HepG2 (cell line): ENCODE results near the gene STUM. TPM values are rescaled to one million over a fixed set of nuclear protein-coding genes. Genes with fewer than 3 reads are reported as not detected.
"Not testable (repeated sequence)": the region's sequence is repeated elsewhere in the genome, so short reads cannot be mapped to it uniquely, and the experiment has no call there.

Source experiments
- ATAC-seq: fragments of 200-7000 bp; cut with Tn5 transposase; 3 replicates; pipeline ENCODE4 v1.9.1; 2020; ENCODE audit warnings: mild to moderate bottlenecking, moderate library complexity
- BruUV-seq: library from RNA; stranded (reverse); fragments of 400-500 nt; replicated peaks from 2 replicates; lab custom pipeline; 2021; lab: Mats Ljungman, UMichigan
- CTCF ChIA-PET: fragments of 300-600 bp; formaldehyde crosslinking; extraction: SDS; loops from one replicate; lab custom pipeline; 2021; ENCODE audit warnings: low total read pairs, inconsistent platforms, low intra/inter-chr PET ratio; lab: Yijun Ruan, JAX
- POLR2A ChIA-PET: fragments of 350-600 bp; sonication (Branson Sonifier 250); formaldehyde crosslinking; loops from one replicate; lab custom pipeline; 2020; ENCODE audit warnings: antibody characterized with exemption, inconsistent platforms; lab: Yijun Ruan, JAX
- DNase-seq: peaks from one replicate; pipeline ENCODE4 v3.0.0-alpha.2; 2015; ENCODE audit warnings: low spot score
- FAIRE-seq: peaks from 3 replicates; lab custom pipeline; 2011; peaks lifted over from hg19 to GRCh38; lab: Jason Lieb, UNC
- H2AFZ ChIP-seq: one replicate; pipeline ENCODE4 v1.6.1; 2011; ENCODE audit warnings: low read length, inconsistent platforms
- H3K27ac ChIP-seq: fragments of 300-600 bp; 3 replicates; pipeline ENCODE4 v1.8.0; 2011; ENCODE audit warnings: mixed run types, mild to moderate bottlenecking, mixed read lengths, low read length, inconsistent platforms; ENCODE audit not compliant: insufficient read depth; ENCODE audit errors: extremely low read length
- H3K27me3 ChIP-seq, 2 experiments: fragments of 200-600 bp in 1 of 2; 2 replicates in 1 of 2; 3 replicates in 1 of 2; pipeline versions ENCODE4 v1.6.0 to v1.8.0; 2011; ENCODE audit warnings: low read length in 2 of 2, mild to moderate bottlenecking in 2 of 2, moderate library complexity in 2 of 2, inconsistent platforms in 1 of 2; ENCODE audit not compliant: insufficient read depth in 2 of 2, control insufficient read depth in 1 of 2
- H3K36me3 ChIP-seq, 2 experiments: fragments of 200-600 bp in 1 of 2; replicated peaks in 1 of 2; 2 replicates in 1 of 2; 3 replicates in 1 of 2; pipeline versions ENCODE4 v1.5.1 to v1.8.0; 2011; ENCODE audit warnings: low read length in 2 of 2, inconsistent platforms in 1 of 2; ENCODE audit not compliant: insufficient read depth in 2 of 2, control insufficient read depth in 1 of 2
- H3K4me1 ChIP-seq: 2 replicates; pipeline ENCODE4 v1.5.1; 2012; ENCODE audit warnings: low read length, inconsistent platforms; ENCODE audit not compliant: insufficient read depth
- H3K4me2 ChIP-seq: 2 replicates; pipeline ENCODE4 v1.6.0; 2011; ENCODE audit warnings: low read depth, low read length, inconsistent platforms
- H3K4me3 ChIP-seq, 3 experiments: fragments of 200-600 bp in 1 of 3; sonication (generic), shearing (Covaris generic) in 1 of 3; replicated peaks in 1 of 3; 2 replicates each; pipeline ENCODE4 v1.5.1; 2011 to 2016; ENCODE audit warnings: low read length in 3 of 3, inconsistent platforms in 2 of 3, low read depth in 2 of 3, mild to moderate bottlenecking in 2 of 3, control low read depth in 1 of 3, mixed read lengths in 1 of 3; ENCODE audit not compliant: insufficient read depth in 1 of 3
- H3K79me2 ChIP-seq: one replicate; pipeline ENCODE4 v1.6.1; 2011; ENCODE audit warnings: low read length, inconsistent platforms; ENCODE audit not compliant: insufficient read depth
- H3K9ac ChIP-seq: 2 replicates; pipeline ENCODE4 v1.6.0; 2011; ENCODE audit warnings: mild to moderate bottlenecking, low read depth, low read length, inconsistent platforms; ENCODE audit not compliant: insufficient read depth
- H3K9me3 ChIP-seq: 2 replicates; pipeline ENCODE4 v1.5.1; 2012; ENCODE audit warnings: mild to moderate bottlenecking, low read length
- H4K20me1 ChIP-seq: 2 replicates; pipeline ENCODE4 v1.6.0; 2011; ENCODE audit warnings: inconsistent platforms, mild to moderate bottlenecking, low read length, moderate library complexity; ENCODE audit not compliant: insufficient read depth
- WGBS: methylation state at CpG from one replicate; pipeline ENCODE4 v1.1.6; 2017; ENCODE audit warnings: low lambda C conversion rate; 5-methylcytosine and 5-hydroxymethylcytosine counted together
- in situ Hi-C: cut with HindIII; loops from 2 replicates; pipeline ENCODE4 v1.10.0; 2017; ENCODE audit warnings: low pct_unique_long_range_greater_than_20kb; ENCODE audit not compliant: extremely low pct_ligation_motif_present
- intact Hi-C: fragments of 100-400 bp; cut with micrococcal nuclease; formaldehyde crosslinking; loops from one replicate; pipeline ENCODE4 v1.10.0; 2022; ENCODE audit not compliant: unreplicated experiment
- polyA plus RNA-seq, 8 experiments: library from polyadenylated mRNA; depleted of rRNA in 3 of 8; stranded (reverse) in 7 of 8; unstranded in 1 of 8; fragments of >200 nt; fragmentation: Illumina TruSeq in 4 of 8; extraction: Trizol in 4 of 8; gene quantifications; 2 replicates each; pipeline versions ENCODE4 v1.2.1 to v1.2.3, GENCODE V29; 2011 to 2016; ENCODE audit warnings: low read depth in 4 of 8, missing spikeins in 1 of 8, mixed read lengths in 1 of 8; ENCODE audit not compliant: insufficient read depth in 1 of 8
- total RNA-seq, 5 experiments: library from RNA; depleted of rRNA; stranded (reverse); fragments of >200 nt; fragmentation: Illumina TruSeq; extraction: Trizol; gene quantifications; 2 replicates each; pipeline ENCODE4 v1.2.3, GENCODE V29; 2016; ENCODE audit warnings: low read depth in 1 of 5
- TF ChIP-seq, protein P1 (sequence below): IDR thresholded peaks from 2 replicates; pipeline ENCODE4 v1.6.1; 2016; ENCODE audit warnings: low read depth
- TF ChIP-seq, protein P2 (sequence below): sonication (generic); formaldehyde crosslinking; IDR thresholded peaks from one replicate; pipeline ENCODE4 v1.5.1; 2020; ENCODE audit warnings: mild to moderate bottlenecking, missing genetic modification reagents; ENCODE audit errors: not compliant biosample characterization
- TF ChIP-seq, protein P3 (sequence below): sonication (generic); formaldehyde crosslinking; IDR thresholded peaks from 2 replicates; pipeline ENCODE4 v1.8.0; 2022; ENCODE audit warnings: missing genetic modification reagents, mild to moderate bottlenecking, moderate library complexity, borderline replicate concordance

The STUM gene
- total and polyA plus RNA-seq, 2 of the 13 experiments (the other 11 are each of a cell fraction or from before 2014, with no cell fraction given): not detected

DNA sequence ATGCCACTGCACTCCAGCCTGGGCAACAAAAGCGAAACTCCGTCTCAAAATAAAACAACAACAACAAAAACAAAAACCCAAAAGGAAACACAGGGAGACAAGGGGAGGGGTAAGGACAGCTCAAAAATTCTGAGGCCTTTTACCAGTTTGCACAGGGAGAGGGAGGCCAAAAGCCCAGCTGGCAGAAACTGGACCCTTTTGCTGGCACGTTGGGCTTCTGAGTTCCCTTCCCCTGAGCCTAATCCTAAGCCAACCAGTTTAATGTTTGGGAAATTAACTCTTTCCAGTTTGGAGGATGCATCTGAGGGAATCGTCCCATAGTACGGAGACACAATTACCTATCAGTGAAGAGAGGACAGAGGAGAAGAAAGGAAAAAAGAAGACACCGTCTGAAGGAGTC is 63.4 kb downstream of the STUM start:
- H3K4me1 ChIP-seq, POLR2A ChIA-PET, in situ Hi-C loops, FAIRE-seq, ATAC-seq, H3K79me2 ChIP-seq, H4K20me1 ChIP-seq, H3K4me3 ChIP-seq, H3K9ac ChIP-seq, BruUV-seq, intact Hi-C loops, H3K4me2 ChIP-seq, H3K9me3 ChIP-seq, DNase-seq, H3K27ac ChIP-seq, CTCF ChIA-PET, H2AFZ ChIP-seq, H3K36me3 ChIP-seq, H3K27me3 ChIP-seq: not testable (repeated sequence)
- WGBS: 39% methylated on average over 6 of the region's 6 CpGs

DNA sequence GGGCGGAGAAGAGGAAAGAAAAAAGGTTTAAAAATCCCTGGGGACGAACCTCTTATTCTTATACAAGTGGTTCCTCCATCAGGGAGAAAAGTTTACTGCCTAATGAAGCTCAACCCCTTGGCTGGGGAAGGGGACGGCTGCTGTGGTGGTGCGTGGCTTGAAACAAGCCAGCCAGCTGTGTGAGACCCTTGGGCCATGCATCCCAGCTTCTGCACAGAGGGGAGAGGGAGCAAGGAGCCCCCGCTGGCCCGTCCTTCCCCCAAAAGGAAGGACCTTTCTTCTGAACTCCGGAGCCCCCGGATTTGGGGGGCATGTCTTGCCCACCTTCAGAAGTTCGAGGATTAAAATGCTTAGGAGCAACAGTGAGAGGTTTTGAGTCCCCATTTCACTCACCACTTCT is 67.3 kb downstream of the STUM start:
- Histone ChIP-seq H3K79me2 (no peaks in the 10 kb centered on the region), H3K36me3 (no peaks in the 10 kb centered on the region), H3K4me3 (no peak overlapping the region), H3K9ac (no peak overlapping the region), H3K27me3 (peaks cover 0 to 6% of the 10 kb centered on the region in 2 experiments; a peak in 2 of 5 replicates), H3K4me1 (no peaks in the 10 kb centered on the region), H3K27ac (no peak overlapping the region), H4K20me1 (no peaks in the 10 kb centered on the region), H2AFZ (no peak overlapping the region), H3K4me2 (no peak overlapping the region), H3K9me3 (no peaks in the 10 kb centered on the region)
- in situ Hi-C loops: no loop called here
- DNase-seq: no peak
- TF ChIP-seq, protein P1, sequence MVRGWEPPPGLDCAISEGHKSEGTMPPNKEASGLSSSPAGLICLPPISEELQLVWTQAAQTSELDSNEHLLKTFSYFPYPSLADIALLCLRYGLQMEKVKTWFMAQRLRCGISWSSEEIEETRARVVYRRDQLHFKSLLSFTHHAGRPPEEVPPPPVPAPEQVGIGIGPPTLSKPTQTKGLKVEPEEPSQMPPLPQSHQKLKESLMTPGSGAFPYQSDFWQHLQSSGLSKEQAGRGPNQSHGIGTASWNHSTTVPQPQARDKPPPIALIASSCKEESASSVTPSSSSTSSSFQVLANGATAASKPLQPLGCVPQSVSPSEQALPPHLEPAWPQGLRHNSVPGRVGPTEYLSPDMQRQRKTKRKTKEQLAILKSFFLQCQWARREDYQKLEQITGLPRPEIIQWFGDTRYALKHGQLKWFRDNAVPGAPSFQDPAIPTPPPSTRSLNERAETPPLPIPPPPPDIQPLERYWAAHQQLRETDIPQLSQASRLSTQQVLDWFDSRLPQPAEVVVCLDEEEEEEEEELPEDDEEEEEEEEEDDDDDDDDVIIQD: no peak
- TF ChIP-seq, protein P2, sequence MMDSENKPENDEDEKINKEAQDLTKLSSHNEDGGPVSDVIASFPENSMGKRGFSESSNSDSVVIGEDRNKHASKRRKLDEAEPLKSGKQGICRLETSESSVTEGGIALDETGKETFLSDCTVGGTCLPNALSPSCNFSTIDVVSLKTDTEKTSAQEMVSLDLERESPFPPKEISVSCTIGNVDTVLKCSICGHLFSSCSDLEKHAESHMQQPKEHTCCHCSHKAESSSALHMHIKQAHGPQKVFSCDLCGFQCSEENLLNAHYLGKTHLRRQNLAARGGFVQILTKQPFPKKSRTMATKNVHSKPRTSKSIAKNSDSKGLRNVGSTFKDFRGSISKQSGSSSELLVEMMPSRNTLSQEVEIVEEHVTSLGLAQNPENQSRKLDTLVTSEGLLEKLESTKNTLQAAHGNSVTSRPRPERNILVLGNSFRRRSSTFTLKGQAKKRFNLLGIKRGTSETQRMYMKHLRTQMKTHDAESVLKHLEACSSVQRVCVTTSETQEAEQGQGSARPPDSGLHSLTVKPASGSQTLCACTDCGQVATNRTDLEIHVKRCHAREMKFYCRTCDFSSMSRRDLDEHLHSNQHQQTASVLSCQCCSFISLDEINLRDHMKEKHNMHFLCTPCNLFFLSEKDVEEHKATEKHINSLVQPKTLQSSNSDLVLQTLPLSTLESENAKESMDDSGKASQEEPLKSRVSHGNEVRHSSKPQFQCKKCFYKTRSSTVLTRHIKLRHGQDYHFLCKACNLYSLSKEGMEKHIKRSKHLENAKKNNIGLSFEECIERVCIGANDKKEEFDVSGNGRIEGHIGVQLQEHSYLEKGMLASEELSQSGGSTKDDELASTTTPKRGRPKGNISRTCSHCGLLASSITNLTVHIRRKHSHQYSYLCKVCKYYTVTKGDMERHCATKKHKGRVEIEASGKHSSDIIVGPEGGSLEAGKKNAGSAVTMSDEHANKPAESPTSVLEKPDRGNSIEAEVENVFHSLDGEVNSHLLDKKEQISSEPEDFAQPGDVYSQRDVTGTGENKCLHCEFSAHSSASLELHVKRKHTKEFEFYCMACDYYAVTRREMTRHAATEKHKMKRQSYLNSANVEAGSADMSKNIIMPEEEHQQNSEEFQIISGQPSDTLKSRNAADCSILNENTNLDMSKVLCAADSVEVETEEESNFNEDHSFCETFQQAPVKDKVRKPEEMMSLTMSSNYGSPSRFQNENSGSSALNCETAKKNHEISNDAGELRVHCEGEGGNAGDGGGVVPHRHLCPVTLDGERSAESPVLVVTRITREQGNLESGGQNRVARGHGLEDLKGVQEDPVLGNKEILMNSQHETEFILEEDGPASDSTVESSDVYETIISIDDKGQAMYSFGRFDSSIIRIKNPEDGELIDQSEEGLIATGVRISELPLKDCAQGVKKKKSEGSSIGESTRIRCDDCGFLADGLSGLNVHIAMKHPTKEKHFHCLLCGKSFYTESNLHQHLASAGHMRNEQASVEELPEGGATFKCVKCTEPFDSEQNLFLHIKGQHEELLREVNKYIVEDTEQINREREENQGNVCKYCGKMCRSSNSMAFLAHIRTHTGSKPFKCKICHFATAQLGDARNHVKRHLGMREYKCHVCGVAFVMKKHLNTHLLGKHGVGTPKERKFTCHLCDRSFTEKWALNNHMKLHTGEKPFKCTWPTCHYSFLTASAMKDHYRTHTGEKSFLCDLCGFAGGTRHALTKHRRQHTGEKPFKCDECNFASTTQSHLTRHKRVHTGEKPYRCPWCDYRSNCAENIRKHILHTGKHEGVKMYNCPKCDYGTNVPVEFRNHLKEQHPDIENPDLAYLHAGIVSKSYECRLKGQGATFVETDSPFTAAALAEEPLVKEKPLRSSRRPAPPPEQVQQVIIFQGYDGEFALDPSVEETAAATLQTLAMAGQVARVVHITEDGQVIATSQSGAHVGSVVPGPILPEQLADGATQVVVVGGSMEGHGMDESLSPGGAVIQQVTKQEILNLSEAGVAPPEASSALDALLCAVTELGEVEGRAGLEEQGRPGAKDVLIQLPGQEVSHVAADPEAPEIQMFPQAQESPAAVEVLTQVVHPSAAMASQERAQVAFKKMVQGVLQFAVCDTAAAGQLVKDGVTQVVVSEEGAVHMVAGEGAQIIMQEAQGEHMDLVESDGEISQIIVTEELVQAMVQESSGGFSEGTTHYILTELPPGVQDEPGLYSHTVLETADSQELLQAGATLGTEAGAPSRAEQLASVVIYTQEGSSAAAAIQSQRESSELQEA (CRISPR knock-in tag): no peak
- TF ChIP-seq, protein P3, sequence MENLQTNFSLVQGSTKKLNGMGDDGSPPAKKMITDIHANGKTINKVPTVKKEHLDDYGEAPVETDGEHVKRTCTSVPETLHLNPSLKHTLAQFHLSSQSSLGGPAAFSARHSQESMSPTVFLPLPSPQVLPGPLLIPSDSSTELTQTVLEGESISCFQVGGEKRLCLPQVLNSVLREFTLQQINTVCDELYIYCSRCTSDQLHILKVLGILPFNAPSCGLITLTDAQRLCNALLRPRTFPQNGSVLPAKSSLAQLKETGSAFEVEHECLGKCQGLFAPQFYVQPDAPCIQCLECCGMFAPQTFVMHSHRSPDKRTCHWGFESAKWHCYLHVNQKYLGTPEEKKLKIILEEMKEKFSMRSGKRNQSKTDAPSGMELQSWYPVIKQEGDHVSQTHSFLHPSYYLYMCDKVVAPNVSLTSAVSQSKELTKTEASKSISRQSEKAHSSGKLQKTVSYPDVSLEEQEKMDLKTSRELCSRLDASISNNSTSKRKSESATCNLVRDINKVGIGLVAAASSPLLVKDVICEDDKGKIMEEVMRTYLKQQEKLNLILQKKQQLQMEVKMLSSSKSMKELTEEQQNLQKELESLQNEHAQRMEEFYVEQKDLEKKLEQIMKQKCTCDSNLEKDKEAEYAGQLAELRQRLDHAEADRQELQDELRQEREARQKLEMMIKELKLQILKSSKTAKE (CRISPR knock-in tag): no peak
- no peak for ATAC-seq
- no peak for FAIRE-seq
- POLR2A ChIA-PET: no interaction called here
- CTCF ChIA-PET: no interaction called here
- intact Hi-C loops: no loop called here
- no TSS peak for BruUV-seq
- WGBS: 13% methylated on average over 6 of the region's 9 CpGs
